GM12874 (cell line): ENCODE data around the gene DAPP1.

Experiments
- TF ChIP-seq, protein P1 (sequence below): IDR thresholded peaks from 2 replicates; pipeline ENCODE4 v1.5.1; 2011; ENCODE audit warnings: low read depth, mild to moderate bottlenecking, control low read depth, low read length, moderate library complexity; ENCODE audit not compliant: insufficient read depth

Gene DAPP1

DNA sequence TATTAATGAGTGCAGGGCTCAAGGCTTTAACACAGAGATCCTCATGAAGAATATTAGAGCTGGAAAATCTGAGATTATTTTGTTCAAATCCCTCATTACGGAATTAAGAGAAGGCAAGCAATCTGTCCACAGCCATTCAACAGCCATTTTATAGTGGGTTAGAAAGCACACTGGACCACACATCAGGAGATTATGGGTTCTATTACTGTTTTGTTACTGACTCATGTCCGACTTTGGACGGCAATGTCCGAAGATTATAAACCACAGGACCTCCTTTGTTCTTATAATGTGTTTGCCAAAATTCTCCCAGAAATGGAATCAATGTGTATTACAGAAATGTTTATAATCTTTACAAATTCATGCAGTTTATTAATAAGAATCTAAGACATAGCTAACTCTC lies 69.5 kb downstream of the DAPP1 start:
- TF ChIP-seq, protein P1, sequence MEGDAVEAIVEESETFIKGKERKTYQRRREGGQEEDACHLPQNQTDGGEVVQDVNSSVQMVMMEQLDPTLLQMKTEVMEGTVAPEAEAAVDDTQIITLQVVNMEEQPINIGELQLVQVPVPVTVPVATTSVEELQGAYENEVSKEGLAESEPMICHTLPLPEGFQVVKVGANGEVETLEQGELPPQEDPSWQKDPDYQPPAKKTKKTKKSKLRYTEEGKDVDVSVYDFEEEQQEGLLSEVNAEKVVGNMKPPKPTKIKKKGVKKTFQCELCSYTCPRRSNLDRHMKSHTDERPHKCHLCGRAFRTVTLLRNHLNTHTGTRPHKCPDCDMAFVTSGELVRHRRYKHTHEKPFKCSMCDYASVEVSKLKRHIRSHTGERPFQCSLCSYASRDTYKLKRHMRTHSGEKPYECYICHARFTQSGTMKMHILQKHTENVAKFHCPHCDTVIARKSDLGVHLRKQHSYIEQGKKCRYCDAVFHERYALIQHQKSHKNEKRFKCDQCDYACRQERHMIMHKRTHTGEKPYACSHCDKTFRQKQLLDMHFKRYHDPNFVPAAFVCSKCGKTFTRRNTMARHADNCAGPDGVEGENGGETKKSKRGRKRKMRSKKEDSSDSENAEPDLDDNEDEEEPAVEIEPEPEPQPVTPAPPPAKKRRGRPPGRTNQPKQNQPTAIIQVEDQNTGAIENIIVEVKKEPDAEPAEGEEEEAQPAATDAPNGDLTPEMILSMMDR = no peak

DNA sequence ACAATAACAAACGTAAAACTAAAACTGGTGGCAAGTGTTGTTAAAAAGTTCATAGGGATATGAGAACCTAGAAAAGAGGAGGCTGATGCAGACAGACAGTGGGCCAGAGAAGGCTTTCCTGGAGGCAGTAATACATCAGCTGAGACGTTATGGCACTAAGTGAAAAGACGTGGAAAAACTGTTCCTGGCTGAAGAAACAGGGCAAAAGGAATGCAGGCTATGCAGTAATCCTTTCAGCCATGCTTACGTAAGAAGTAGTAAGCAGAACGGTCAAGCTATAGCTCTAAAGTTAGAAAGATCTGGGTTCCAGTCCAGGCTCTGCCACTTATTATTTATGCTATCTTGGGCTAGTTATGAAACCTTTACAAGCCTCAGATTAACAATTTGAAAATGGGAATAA lies 71.2 kb downstream of the DAPP1 start:
- TF ChIP-seq, protein P1 = no peak

DNA sequence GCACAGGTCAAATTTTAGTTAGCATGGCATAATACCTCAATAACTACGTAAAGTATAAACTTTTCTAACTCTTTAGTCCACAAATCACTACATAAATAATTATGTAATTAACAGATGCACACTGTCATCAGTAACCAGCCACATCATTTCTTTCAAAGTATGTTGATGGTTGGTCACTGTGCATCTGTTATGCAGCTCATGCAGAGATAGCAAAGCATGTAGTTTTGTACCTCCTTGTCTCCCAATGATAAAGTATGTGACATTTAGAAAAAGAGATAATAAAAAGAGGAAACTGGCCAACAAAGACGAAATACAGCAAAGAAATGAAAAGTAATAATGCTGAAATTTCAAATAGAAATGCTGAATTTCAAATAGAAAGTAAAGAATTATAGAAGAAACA lies 74.7 kb downstream of the DAPP1 start:
- TF ChIP-seq, protein P1 = no peak

DNA sequence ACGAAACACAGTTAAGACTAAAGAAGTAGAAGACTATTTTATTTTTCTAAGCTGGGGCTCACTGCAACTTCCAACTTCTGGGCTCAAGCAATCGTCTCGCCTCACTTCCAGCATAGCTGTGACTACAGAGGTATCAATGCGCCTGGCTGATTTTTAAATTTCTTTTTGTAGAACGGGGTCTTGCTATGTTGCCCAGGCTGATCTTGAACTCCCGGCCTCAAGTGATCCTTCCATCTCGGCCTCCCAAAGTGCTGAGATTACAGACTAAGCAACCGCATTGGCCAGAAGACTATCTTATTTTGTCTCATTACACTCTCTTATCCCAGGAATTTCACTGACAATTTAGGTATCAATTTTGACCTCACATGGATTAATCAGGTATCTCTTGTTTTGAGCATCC lies 76.4 kb downstream of the DAPP1 start:
- TF ChIP-seq, protein P1 = no peak

DNA sequence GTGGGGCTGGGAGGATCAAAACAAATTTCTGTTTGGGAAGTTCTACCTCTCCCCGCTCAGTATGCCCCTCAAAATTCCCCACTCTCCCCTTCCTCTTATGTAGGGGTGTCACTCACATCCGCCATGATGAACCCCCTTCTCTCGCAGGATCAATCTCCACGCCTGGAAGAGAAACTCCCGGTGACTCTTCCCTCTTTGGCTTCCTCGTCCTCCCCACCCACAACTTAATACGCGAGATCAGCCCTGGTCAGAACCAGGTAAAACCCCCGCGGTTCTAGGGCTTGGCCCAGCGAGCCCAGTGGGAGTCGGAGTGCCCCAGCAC lies 77.2 kb downstream of the DAPP1 start:
- TF ChIP-seq, protein P1 = no peak

DNA sequence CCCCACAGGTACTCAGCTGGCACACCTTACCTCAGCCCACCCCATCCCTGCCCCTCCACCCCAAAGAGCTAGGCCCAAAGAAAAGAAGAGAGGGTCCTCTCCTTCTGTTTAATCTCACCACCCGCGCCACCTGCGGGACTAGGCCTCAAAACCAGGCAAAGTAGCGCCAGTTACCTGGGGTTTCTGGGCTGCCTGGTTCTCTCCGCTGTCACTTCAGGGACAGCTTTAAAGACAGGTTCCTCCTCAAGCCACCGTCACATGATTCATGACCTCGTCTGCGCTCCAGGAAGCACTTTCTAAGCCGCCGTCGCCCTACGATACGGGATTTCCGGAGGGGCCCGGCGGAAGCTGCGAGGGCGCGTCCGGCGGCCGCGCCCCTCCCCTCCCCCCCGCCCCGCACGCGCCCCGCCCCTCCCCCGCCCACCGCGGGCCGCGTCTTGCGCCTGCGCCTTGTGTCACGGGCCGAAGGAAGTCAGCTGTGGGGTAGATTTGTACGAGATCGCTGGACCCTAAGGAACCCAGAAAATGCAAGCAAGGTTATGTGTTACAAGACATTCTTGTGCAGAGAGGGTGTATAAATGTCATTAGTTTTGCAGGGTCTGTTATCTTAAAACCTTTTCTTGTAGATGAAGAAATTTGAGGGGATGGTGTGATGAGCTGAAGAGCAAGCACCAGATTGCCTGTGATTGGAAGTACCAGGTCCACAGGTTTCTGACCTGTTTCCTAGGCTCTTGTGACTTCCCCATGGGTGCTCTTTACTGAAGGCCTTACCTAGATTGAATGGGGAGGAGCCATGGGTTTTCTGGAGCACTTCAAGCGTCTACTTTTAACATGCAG lies 77.8 kb downstream of the DAPP1 start, which contains the start of gene LAMTOR3:
Gene LAMTOR3 (minus strand): TSS at position 267 of the 837 bp plus-strand sequence. CDS start 464 bp downstream, outside the sequence.
- TF ChIP-seq, protein P1 = no peak

DNA sequence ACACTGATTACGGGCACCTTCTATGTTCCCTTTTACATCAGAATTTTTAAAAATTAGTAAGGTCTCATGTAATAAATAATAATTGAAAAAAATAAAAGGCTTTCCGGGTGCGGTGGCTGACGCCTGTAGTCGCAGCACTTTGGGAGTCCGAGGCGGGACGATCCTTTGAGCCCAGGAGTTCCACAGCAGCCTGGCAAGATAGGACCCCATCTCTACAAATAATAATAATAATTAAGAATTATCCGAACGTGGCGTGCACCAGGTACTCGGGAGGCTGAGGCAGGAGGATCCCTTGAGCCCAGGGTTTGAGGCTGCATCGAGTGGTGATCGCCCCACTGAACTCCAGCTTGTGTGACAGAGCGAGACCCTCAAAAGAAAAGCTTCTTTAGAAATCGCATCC lies 78.4 kb downstream of the DAPP1 start:
- TF ChIP-seq, protein P1 = no peak
